HG02763 (cell line): ENCODE data around the gene PHETA2.
A peak's percentile ranks its signal among the peaks of the same experiment; 100 is the strongest.
"Not testable (repeated sequence)": the region's sequence is repeated elsewhere in the genome, so short reads cannot be mapped to it uniquely, and the experiment has no call there.

Experiments used
- ATAC-seq: cut with Tn5 transposase; IDR thresholded peaks from one replicate; pipeline ENCODE4 v1.9.1; 2021; ENCODE audit warnings: mild to moderate bottlenecking, moderate library complexity; ENCODE audit not compliant: unreplicated experiment

PHETA2 gene

GRCh38 chr22:42069801-42070516, 4.1 kb upstream of the PHETA2 start:
- no peak for ATAC-seq

- peak; percentile 87 for ATAC-seq
These were observed 3.3 kb upstream of the PHETA2 start, which contains the start of gene NAGA for GRCh38 chr22:42070517-42071422. TSS of gene NAGA (minus strand) at chr22:42070812. CDS start at chr22:42070297, 515 bp downstream.

- ATAC-seq = not testable (repeated sequence)
These were observed 2.5 kb upstream of the PHETA2 start for GRCh38 chr22:42071508-42071907.

GRCh38 chr22:42072606-42073330, 1.3 kb upstream of the PHETA2 start:
- no peak for ATAC-seq

- ATAC-seq = no peak
These were observed 417 bp upstream of the PHETA2 start for GRCh38 chr22:42073621-42074041.

- no peak for ATAC-seq
These were observed 1.0 kb downstream of the PHETA2 start for GRCh38 chr22:42074846-42075676.

- ATAC-seq = no peak
These were observed 2.9 kb downstream of the PHETA2 start for GRCh38 chr22:42076764-42077485.

GRCh38 chr22:42077486-42078125, 3.6 kb downstream of the PHETA2 start:
- ATAC-seq = no peak

- peak; percentile 1 for ATAC-seq
These were observed 4.6 kb downstream of the PHETA2 start for GRCh38 chr22:42078469-42079318.

GRCh38 chr22:42079319-42080251, 5.5 kb downstream of the PHETA2 start, which contains the start of gene SMDT1:
TSS of gene SMDT1 (plus strand) at chr22:42079700. CDS start at chr22:42079769, 69 bp downstream.
- peak; percentile 83 for ATAC-seq

GRCh38 chr22:42080287-42080686, 6.2 kb downstream of the PHETA2 start:
- ATAC-seq = no peak

- ATAC-seq = no peak
These were observed 9.1 kb downstream of the PHETA2 start for GRCh38 chr22:42083119-42083518.

- ATAC-seq = no peak
These were observed 10.8 kb downstream of the PHETA2 start for GRCh38 chr22:42084874-42085273.

GRCh38 chr22:42086051-42086450, 12.0 kb downstream of the PHETA2 start:
- no peak for ATAC-seq

- peak; percentile 89 for ATAC-seq
These were observed 16.8 kb downstream of the PHETA2 start, which contains the start of gene NDUFA6 for GRCh38 chr22:42090596-42091454. TSS of gene NDUFA6 (minus strand) at chr22:42090772. CDS start at chr22:42090744, 28 bp downstream.

GRCh38 chr22:42091455-42091782, 17.4 kb downstream of the PHETA2 start:
- ATAC-seq = no peak
